22Rv1 (cell line): Measurements from ENCODE around the gene RNGTT.

Experiments used
- CTCF ChIP-seq: fragments of 450-650 bp; IDR thresholded peaks from 2 replicates; pipeline ENCODE4 v1.5.1; 2017; ENCODE audit warnings: mild to moderate bottlenecking
- ZFX ChIP-seq: fragments of 450-650 bp; IDR thresholded peaks from 2 replicates; pipeline ENCODE4 v1.6.1; 2017; ENCODE audit warnings: antibody characterized with exemption, borderline replicate concordance

DNA sequence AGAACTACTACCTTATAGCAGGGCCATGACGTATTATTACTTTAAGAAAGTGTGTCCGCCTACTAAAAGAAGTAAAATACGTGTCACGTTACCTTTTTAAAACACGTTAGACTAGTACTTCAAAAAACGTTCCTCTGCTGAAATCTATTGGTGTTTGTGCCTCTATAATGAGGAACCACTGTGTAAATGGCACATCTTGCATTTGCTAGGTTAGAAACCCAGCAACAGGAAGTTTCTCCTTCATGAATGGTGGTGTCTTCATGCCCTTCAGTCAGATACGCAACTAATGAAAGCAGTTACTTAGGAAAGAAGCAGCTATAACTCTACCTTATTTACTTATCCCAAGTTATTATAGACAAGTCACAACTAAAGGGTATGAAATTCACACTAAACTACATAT, 343.5 kb downstream of the RNGTT start:
- TF ChIP-seq CTCF = no peak
- no peak for TF ChIP-seq ZFX
